Skeletal muscle cell (primary cell): ENCODE data around the gene DCLRE1A.
A peak's percentile ranks its signal among the peaks of the same experiment; 100 is the strongest.

ENCODE experiments used
- DNase-seq: peaks from one replicate; pipeline ENCODE4 v3.0.0-alpha.2; 2010; ENCODE audit warnings: low read depth
- H3K4me3 ChIP-seq: 2 replicates; pipeline ENCODE4 v1.5.1; 2011; ENCODE audit warnings: low read depth, mild to moderate bottlenecking, control low read depth, low read length, moderate library complexity

Gene DCLRE1A

GRCh38 chr10:113854013-113854760, at the start of gene DCLRE1A, which contains the start of gene NHLRC2:
Gene DCLRE1A, minus strand, starts transcription at chr10:113854082. Its CDS starts 900 bp downstream, at chr10:113853182.
Gene NHLRC2, plus strand, starts transcription at chr10:113854661. Its CDS starts 212 bp downstream, at chr10:113854873.
- DNase-seq, result peak; percentile 31
- peak within 1 kb of the TSS; percentile 79 for H3K4me3 ChIP-seq

GRCh38 chr10:113899952-113900598, 46.2 kb upstream of the DCLRE1A start:
- no peak overlapping the region for H3K4me3 ChIP-seq
- DNase-seq, result no peak

- H3K4me3 ChIP-seq, result no peak overlapping the region
- no peak for DNase-seq
Observed at GRCh38 chr10:113897693-113898618, 44.1 kb upstream of the DCLRE1A start.

GRCh38 chr10:113895018-113895417, 41.1 kb upstream of the DCLRE1A start:
- DNase-seq, result peak; percentile 29

GRCh38 chr10:113894581-113894980, 40.7 kb upstream of the DCLRE1A start:
- DNase-seq, result no peak

More at GRCh38 chr10:113895018-113895417, 41.1 kb upstream of the DCLRE1A start:
- H3K4me3 ChIP-seq, result no peak overlapping the region

GRCh38 chr10:113893570-113893969, 39.7 kb upstream of the DCLRE1A start:
- no peak overlapping the region for H3K4me3 ChIP-seq
- DNase-seq, result no peak

More at GRCh38 chr10:113894581-113894980, 40.7 kb upstream of the DCLRE1A start:
- H3K4me3 ChIP-seq, result no peak overlapping the region

GRCh38 chr10:113891476-113891875, 37.6 kb upstream of the DCLRE1A start:
- H3K4me3 ChIP-seq, result no peak overlapping the region
- DNase-seq, result no peak

GRCh38 chr10:113890769-113891168, 36.9 kb upstream of the DCLRE1A start:
- DNase-seq, result no peak
- H3K4me3 ChIP-seq, result no peak overlapping the region

GRCh38 chr10:113889911-113890310, 36.0 kb upstream of the DCLRE1A start:
- no peak overlapping the region for H3K4me3 ChIP-seq
- no peak for DNase-seq

- DNase-seq, result no peak
- H3K4me3 ChIP-seq, result no peak overlapping the region
Observed at GRCh38 chr10:113882240-113882639, 28.4 kb upstream of the DCLRE1A start.

- DNase-seq, result no peak
- no peak overlapping the region for H3K4me3 ChIP-seq
Observed at GRCh38 chr10:113880236-113880635, 26.4 kb upstream of the DCLRE1A start.

GRCh38 chr10:113879691-113880090, 25.8 kb upstream of the DCLRE1A start:
- no peak overlapping the region for H3K4me3 ChIP-seq
- no peak for DNase-seq

GRCh38 chr10:113876461-113876860, 22.6 kb upstream of the DCLRE1A start:
- H3K4me3 ChIP-seq, result no peak overlapping the region
- no peak for DNase-seq

GRCh38 chr10:113875212-113875611, 21.3 kb upstream of the DCLRE1A start:
- DNase-seq, result no peak
- H3K4me3 ChIP-seq, result no peak overlapping the region

GRCh38 chr10:113872139-113873030, 18.5 kb upstream of the DCLRE1A start:
- DNase-seq, result no peak

GRCh38 chr10:113869789-113870188, 15.9 kb upstream of the DCLRE1A start:
- H3K4me3 ChIP-seq, result no peak overlapping the region
- DNase-seq, result no peak

More at GRCh38 chr10:113872139-113873030, 18.5 kb upstream of the DCLRE1A start:
- no peak overlapping the region for H3K4me3 ChIP-seq

GRCh38 chr10:113867904-113868303, 14.0 kb upstream of the DCLRE1A start:
- DNase-seq, result no peak

GRCh38 chr10:113866551-113867394, 12.9 kb upstream of the DCLRE1A start:
- no peak for DNase-seq
- H3K4me3 ChIP-seq, result no peak overlapping the region

More at GRCh38 chr10:113867904-113868303, 14.0 kb upstream of the DCLRE1A start:
- no peak overlapping the region for H3K4me3 ChIP-seq
